IMR-90 (cell line): Measurements from ENCODE around the gene CDC6. TPM values are rescaled to one million over a fixed set of nuclear protein-coding genes. Genes with fewer than 3 reads are reported as not detected.

Experiments used
- ATAC-seq: fragments of 200-7000 bp; cut with Tn5 transposase; 2 replicates; pipeline ENCODE4 v1.9.1; 2020; ENCODE audit warnings: low read depth, mild to moderate bottlenecking, moderate library complexity
- BruUV-seq: library from RNA; stranded (reverse); fragments of 400-500 nt; replicated peaks from 2 replicates; lab custom pipeline; 2021; lab: Mats Ljungman, UMichigan
- CTCF ChIA-PET: fragments of 300-600 bp; formaldehyde crosslinking; extraction: SDS; loops from one replicate; lab custom pipeline; 2021; ENCODE audit warnings: antibody characterized with exemption; lab: Yijun Ruan, JAX
- POLR2A ChIA-PET: fragments of 300-600 bp; sonication (Branson Sonifier 250); formaldehyde crosslinking; loops from one replicate; lab custom pipeline; 2022; ENCODE audit warnings: antibody characterized with exemption; ENCODE audit not compliant: unreplicated experiment; lab: Charles Lee
- DNase-seq: peaks from one replicate; pipeline ENCODE4 v3.0.0; 2013
- H2AFZ ChIP-seq: replicated peaks from 2 replicates; pipeline ENCODE3; 2013; ENCODE audit warnings: low read length, mild to moderate bottlenecking; ENCODE audit not compliant: poor library complexity
- H2AK5ac ChIP-seq: 2 replicates; pipeline ENCODE4 v1.6.1; 2013; ENCODE audit warnings: low read depth, low read length, inconsistent platforms
- H2AK9ac ChIP-seq: replicated peaks from 2 replicates; pipeline ENCODE3; 2013; ENCODE audit warnings: mild to moderate bottlenecking, low read depth, low read length, moderate library complexity; ENCODE audit not compliant: poor library complexity
- H2BK120ac ChIP-seq: 2 replicates; pipeline ENCODE4 v1.6.1; 2013; ENCODE audit warnings: low read depth, low read length, inconsistent platforms
- H2BK15ac ChIP-seq: 3 replicates; pipeline ENCODE4 v1.6.1; 2013; ENCODE audit warnings: low read depth, low read length, inconsistent platforms
- H2BK20ac ChIP-seq: 2 replicates; pipeline ENCODE4 v1.6.1; 2013; ENCODE audit warnings: low read depth, mild to moderate bottlenecking, inconsistent platforms, low read length, moderate library complexity
- H2BK5ac ChIP-seq: 2 replicates; pipeline ENCODE4 v1.6.1; 2013; ENCODE audit warnings: mild to moderate bottlenecking, low read depth, low read length, inconsistent platforms; ENCODE audit not compliant: poor library complexity, severe bottlenecking
- H3K14ac ChIP-seq: replicated peaks from 2 replicates; pipeline ENCODE4 v1.6.1; 2013; ENCODE audit warnings: low read depth, low read length, inconsistent platforms
- H3K18ac ChIP-seq: 2 replicates; pipeline ENCODE4 v1.6.1; 2013; ENCODE audit warnings: low read depth, low read length, control low read depth
- H3K23ac ChIP-seq: 2 replicates; pipeline ENCODE4 v1.6.1; 2013; ENCODE audit warnings: low read depth, low read length, inconsistent platforms
- H3K27ac ChIP-seq: 2 replicates; pipeline ENCODE4 v1.5.1; 2013; ENCODE audit warnings: mild to moderate bottlenecking, control low read depth, low read length; ENCODE audit not compliant: insufficient read depth
- H3K27me3 ChIP-seq: 2 replicates; pipeline ENCODE4 v1.6.1; 2013; ENCODE audit warnings: low read length; ENCODE audit not compliant: control insufficient read depth, insufficient read depth
- H3K36me3 ChIP-seq: 2 replicates; pipeline ENCODE4 v1.6.1; 2013; ENCODE audit warnings: low read length, mixed read lengths; ENCODE audit not compliant: control insufficient read depth, insufficient read depth
- H3K4ac ChIP-seq: 2 replicates; pipeline ENCODE4 v1.6.1; 2013; ENCODE audit warnings: low read depth, low read length, inconsistent platforms
- H3K4me1 ChIP-seq: 2 replicates; pipeline ENCODE4 v1.6.1; 2013; ENCODE audit warnings: low read length, mixed read lengths; ENCODE audit not compliant: control insufficient read depth, insufficient read depth
- H3K4me2 ChIP-seq: 2 replicates; pipeline ENCODE4 v1.6.1; 2013; ENCODE audit warnings: low read depth, mild to moderate bottlenecking, control low read depth, low read length, moderate library complexity
- H3K4me3 ChIP-seq: 2 replicates; pipeline ENCODE4 v1.5.1; 2013; ENCODE audit warnings: low read depth, mild to moderate bottlenecking, control low read depth, low read length, moderate library complexity; ENCODE audit not compliant: insufficient read depth
- H3K56ac ChIP-seq: 2 replicates; pipeline ENCODE4 v1.6.1; 2013; ENCODE audit warnings: low read length, inconsistent platforms; ENCODE audit not compliant: insufficient read depth; ENCODE audit errors: extremely low read depth
- H3K79me1 ChIP-seq, 2 experiments: 2 replicates each; pipeline ENCODE4 v1.6.1; 2013; ENCODE audit warnings: low read length in 2 of 2, inconsistent platforms in 1 of 2, low read depth in 1 of 2
- H3K9ac ChIP-seq: 2 replicates; pipeline ENCODE4 v1.6.1; 2013; ENCODE audit warnings: low read depth, low read length, control low read depth
- H3K9me1 ChIP-seq: 2 replicates; pipeline ENCODE4 v1.6.1; 2013; ENCODE audit warnings: low read length, inconsistent platforms; ENCODE audit not compliant: insufficient read depth
- H3K9me3 ChIP-seq: 2 replicates; pipeline ENCODE4 v1.6.1; 2013; ENCODE audit warnings: low read length; ENCODE audit not compliant: control insufficient read depth, insufficient read depth
- H4K20me1 ChIP-seq: 2 replicates; pipeline ENCODE4 v1.6.1; 2013; ENCODE audit warnings: low read length, inconsistent platforms; ENCODE audit not compliant: insufficient read depth
- H4K5ac ChIP-seq: 2 replicates; pipeline ENCODE4 v1.6.1; 2013; ENCODE audit warnings: mild to moderate bottlenecking, low read depth, low read length, control low read depth
- H4K8ac ChIP-seq, 2 experiments: 2 replicates each; pipeline ENCODE4 v1.6.1; 2013; ENCODE audit warnings: low read depth in 2 of 2, low read length in 2 of 2, control low read depth in 1 of 2, inconsistent platforms in 1 of 2
- H4K91ac ChIP-seq: 2 replicates; pipeline ENCODE4 v1.6.1; 2013; ENCODE audit warnings: low read depth, low read length, inconsistent platforms; ENCODE audit not compliant: insufficient read depth
- MAFK ChIP-seq: IDR thresholded peaks from 2 replicates; pipeline ENCODE4 v1.6.1; 2012; ENCODE audit warnings: low read depth, low read length, improper control_type of control experiment
- WGBS, 2 experiments: methylation state at CpG; one replicate each; pipeline versions ENCODE4 v1.1.5 to v1.1.7; 2013; ENCODE audit warnings: missing lambda C conversion rate in 2 of 2; ENCODE audit not compliant: insufficient read length in 1 of 2; ENCODE audit errors: extremely low coverage in 2 of 2; 5-methylcytosine and 5-hydroxymethylcytosine counted together
- dilution Hi-C: fragments of 300-500 bp; cut with HindIII; formaldehyde crosslinking; loops from one replicate; pipeline ENCODE4 v1.14.3; 2018; ENCODE audit warnings: low sequenced_read_pairs; ENCODE audit not compliant: unreplicated experiment
- in situ Hi-C: fragments of 300-500 bp; cut with MboI; formaldehyde crosslinking; loops from 3 replicates; pipeline ENCODE4 v1.14.3; 2019; ENCODE audit warnings: low sequenced_read_pairs, inconsistent platforms, mixed read lengths
- intact Hi-C: fragments of 100-400 bp; cut with micrococcal nuclease; formaldehyde crosslinking; loops from 2 replicates; pipeline ENCODE4 v1.10.0; 2022
- polyA plus RNA-seq, 3 experiments: library from polyadenylated mRNA; depleted of rRNA; stranded (reverse); fragments of >200 nt; gene quantifications; 2 replicates each; pipeline ENCODE4 v1.2.3, GENCODE V29; 2012; ENCODE audit warnings: low replicate concordance in 1 of 3
- total RNA-seq: library from RNA; depleted of rRNA; stranded (reverse); fragments of >200 nt; gene quantifications from 2 replicates; pipeline ENCODE4 v1.2.3, GENCODE V29; 2012
- TF ChIP-seq, protein P1 (sequence below): fragments of 150-350 bp; IDR thresholded peaks from 2 replicates; pipeline ENCODE4 v1.6.1; 2016; ENCODE audit warnings: low read depth, mild to moderate bottlenecking, low read length, moderate library complexity, borderline replicate concordance
- TF ChIP-seq, protein P2 (sequence below): conservative IDR thresholded peaks from 2 replicates; pipeline ENCODE4 v1.5.1; 2012; ENCODE audit warnings: mild to moderate bottlenecking, low read depth, low read length, improper control_type of control experiment

Gene CDC6
- total and polyA plus RNA-seq, 2 of the 4 experiments (the other 2 are of a cell fraction), result 15.3 to 25.6 TPM

DNA sequence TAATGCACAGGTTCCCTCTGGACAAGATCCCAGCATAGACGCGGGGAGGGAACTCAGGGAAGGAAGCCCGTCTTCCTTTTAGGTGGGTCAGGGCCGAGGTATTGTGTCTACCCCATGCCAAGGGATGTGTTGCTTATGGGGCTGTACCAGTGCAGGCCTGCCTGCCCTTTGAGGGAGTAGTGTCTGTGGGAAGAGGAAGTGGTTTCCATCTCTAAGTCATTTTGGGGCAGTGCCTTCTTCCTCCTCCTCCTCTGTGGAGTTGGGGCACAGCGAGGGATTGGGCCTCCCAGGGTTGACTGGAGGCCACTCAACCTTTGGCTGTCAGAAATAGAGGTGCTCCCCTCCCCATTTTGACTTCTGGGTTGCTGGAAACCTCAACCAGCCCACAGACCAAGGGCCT lies 50.4 kb downstream of the CDC6 start:
- in situ Hi-C loops (no loop called here), dilution Hi-C loops (no loop called here), intact Hi-C loops (no loop called here)
- no peak overlapping the region for H3K18ac ChIP-seq
- DNase-seq (no peak), ATAC-seq (no peak)
- H3K56ac ChIP-seq, result no peak overlapping the region
- no TSS peak for BruUV-seq
- no peak overlapping the region for H2AFZ ChIP-seq
- H2BK120ac ChIP-seq, result no peak overlapping the region
- H3K9me3 ChIP-seq, result no peaks in the 10 kb centered on the region
- H3K36me3 ChIP-seq, result peaks cover 1% of the 10 kb centered on the region; the same call in 1 of the 2 replicates
- H3K27ac ChIP-seq, result no peak overlapping the region
- H3K23ac ChIP-seq, result no peak overlapping the region
- H3K4me3 ChIP-seq, result no peak overlapping the region
- no peak overlapping the region for H2AK9ac ChIP-seq
- no CpG with 5 or more reads among the region's 5 CpGs for WGBS, 2 experiments
- H4K5ac ChIP-seq, result no peak overlapping the region
- peaks cover 41% of the 10 kb centered on the region for H4K20me1 ChIP-seq
- H2BK20ac ChIP-seq, result no peak overlapping the region
- peaks cover 25% of the 10 kb centered on the region for H3K9me1 ChIP-seq
- no peak overlapping the region for H3K4me2 ChIP-seq
- POLR2A ChIA-PET, result no interaction called here
- no peaks in the 10 kb centered on the region for H3K27me3 ChIP-seq
- H2AK5ac ChIP-seq, result no peak overlapping the region
- H4K8ac ChIP-seq, result no peak overlapping the region
- no peak overlapping the region for H3K4ac ChIP-seq
- CTCF ChIA-PET, result no interaction called here
- no peak overlapping the region for H2BK15ac ChIP-seq
- no peak overlapping the region for H3K9ac ChIP-seq
- H3K79me1 ChIP-seq, result peaks cover 16 to 86% of the 10 kb centered on the region in 2 experiments
- no peak overlapping the region for H2BK5ac ChIP-seq
- TF ChIP-seq, protein P1, sequence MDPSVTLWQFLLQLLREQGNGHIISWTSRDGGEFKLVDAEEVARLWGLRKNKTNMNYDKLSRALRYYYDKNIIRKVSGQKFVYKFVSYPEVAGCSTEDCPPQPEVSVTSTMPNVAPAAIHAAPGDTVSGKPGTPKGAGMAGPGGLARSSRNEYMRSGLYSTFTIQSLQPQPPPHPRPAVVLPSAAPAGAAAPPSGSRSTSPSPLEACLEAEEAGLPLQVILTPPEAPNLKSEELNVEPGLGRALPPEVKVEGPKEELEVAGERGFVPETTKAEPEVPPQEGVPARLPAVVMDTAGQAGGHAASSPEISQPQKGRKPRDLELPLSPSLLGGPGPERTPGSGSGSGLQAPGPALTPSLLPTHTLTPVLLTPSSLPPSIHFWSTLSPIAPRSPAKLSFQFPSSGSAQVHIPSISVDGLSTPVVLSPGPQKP, result no peak
- no peak for TF ChIP-seq MAFK
- TF ChIP-seq, protein P2, sequence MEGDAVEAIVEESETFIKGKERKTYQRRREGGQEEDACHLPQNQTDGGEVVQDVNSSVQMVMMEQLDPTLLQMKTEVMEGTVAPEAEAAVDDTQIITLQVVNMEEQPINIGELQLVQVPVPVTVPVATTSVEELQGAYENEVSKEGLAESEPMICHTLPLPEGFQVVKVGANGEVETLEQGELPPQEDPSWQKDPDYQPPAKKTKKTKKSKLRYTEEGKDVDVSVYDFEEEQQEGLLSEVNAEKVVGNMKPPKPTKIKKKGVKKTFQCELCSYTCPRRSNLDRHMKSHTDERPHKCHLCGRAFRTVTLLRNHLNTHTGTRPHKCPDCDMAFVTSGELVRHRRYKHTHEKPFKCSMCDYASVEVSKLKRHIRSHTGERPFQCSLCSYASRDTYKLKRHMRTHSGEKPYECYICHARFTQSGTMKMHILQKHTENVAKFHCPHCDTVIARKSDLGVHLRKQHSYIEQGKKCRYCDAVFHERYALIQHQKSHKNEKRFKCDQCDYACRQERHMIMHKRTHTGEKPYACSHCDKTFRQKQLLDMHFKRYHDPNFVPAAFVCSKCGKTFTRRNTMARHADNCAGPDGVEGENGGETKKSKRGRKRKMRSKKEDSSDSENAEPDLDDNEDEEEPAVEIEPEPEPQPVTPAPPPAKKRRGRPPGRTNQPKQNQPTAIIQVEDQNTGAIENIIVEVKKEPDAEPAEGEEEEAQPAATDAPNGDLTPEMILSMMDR, result no peak
- H3K14ac ChIP-seq, result no peak overlapping the region
- H4K91ac ChIP-seq, result no peak overlapping the region
- peaks cover 15% of the 10 kb centered on the region for H3K4me1 ChIP-seq
